ENCODE results near the gene DCDC1.

DCDC1 gene

GRCh38 chr11:31132531-31133421 is 236.8 kb downstream of the DCDC1 start:
- TF ChIP-seq MAX (IDR thresholded peaks at IDR 0.05; ENCODE audit: low read depth, low read length) (no peak), MYC (IDR thresholded peaks at IDR 0.05; ENCODE audit: low read depth, low read length) (no peak), CTCF (IDR thresholded peaks at IDR 0.05; ENCODE audit: low read depth, low read length) (no peak), POLR2A (IDR thresholded peaks at IDR 0.05; ENCODE audit: extremely low read depth, insufficient read length) (no peak)
- H3K4me3 ChIP-seq (ENCODE audit: low read depth, low read length) = no peak overlapping the region
- no peak for DNase-seq (ENCODE audit: low read depth)

- no peak for DNase-seq (ENCODE audit: low read depth)
- TF ChIP-seq MAX (IDR thresholded peaks at IDR 0.05; ENCODE audit: low read depth, low read length) (no peak), CTCF (IDR thresholded peaks at IDR 0.05; ENCODE audit: low read depth, low read length) (no peak), POLR2A (IDR thresholded peaks at IDR 0.05; ENCODE audit: extremely low read depth, insufficient read length) (no peak), MYC (IDR thresholded peaks at IDR 0.05; ENCODE audit: low read depth, low read length) (no peak)
- no peak overlapping the region for H3K4me3 ChIP-seq (ENCODE audit: low read depth, low read length)
Measured at GRCh38 chr11:31131760-31132159, 237.8 kb downstream of the DCDC1 start.

- no peak overlapping the region for H3K4me3 ChIP-seq (ENCODE audit: low read depth, low read length)
- TF ChIP-seq POLR2A (IDR thresholded peaks at IDR 0.05; ENCODE audit: extremely low read depth, insufficient read length) = no peak
- TF ChIP-seq MYC (IDR thresholded peaks at IDR 0.05; ENCODE audit: low read depth, low read length) = no peak
- no peak for TF ChIP-seq CTCF (IDR thresholded peaks at IDR 0.05; ENCODE audit: low read depth, low read length)
- TF ChIP-seq MAX (IDR thresholded peaks at IDR 0.05; ENCODE audit: low read depth, low read length) = no peak
- no peak for DNase-seq (ENCODE audit: low read depth)
Measured at GRCh38 chr11:31127290-31127689, 242.2 kb downstream of the DCDC1 start.

- TF ChIP-seq MAX (IDR thresholded peaks at IDR 0.05; ENCODE audit: low read depth, low read length) (no peak), MYC (IDR thresholded peaks at IDR 0.05; ENCODE audit: low read depth, low read length) (no peak), POLR2A (IDR thresholded peaks at IDR 0.05; ENCODE audit: extremely low read depth, insufficient read length) (no peak), CTCF (IDR thresholded peaks at IDR 0.05; ENCODE audit: low read depth, low read length) (no peak)
- DNase-seq (ENCODE audit: low read depth) = no peak
Measured at GRCh38 chr11:31120428-31120827, 249.1 kb downstream of the DCDC1 start.

GRCh38 chr11:31118566-31118965 is 251.0 kb downstream of the DCDC1 start:
- DNase-seq (ENCODE audit: low read depth) = no peak
- no peak overlapping the region for H3K4me3 ChIP-seq (ENCODE audit: low read depth, low read length)
- TF ChIP-seq MYC (IDR thresholded peaks at IDR 0.05; ENCODE audit: low read depth, low read length) (no peak), CTCF (IDR thresholded peaks at IDR 0.05; ENCODE audit: low read depth, low read length) (no peak), MAX (IDR thresholded peaks at IDR 0.05; ENCODE audit: low read depth, low read length) (no peak), POLR2A (IDR thresholded peaks at IDR 0.05; ENCODE audit: extremely low read depth, insufficient read length) (no peak)

More at GRCh38 chr11:31120428-31120827, 249.1 kb downstream of the DCDC1 start:
- H3K4me3 ChIP-seq (ENCODE audit: low read depth, low read length) = no peak overlapping the region
